Loucy (cell line): ENCODE measurements around the gene SORBS1.

ENCODE experiments used
- H2AFZ ChIP-seq: fragments of 200-600 bp; sonication (generic); 2 replicates; pipeline ENCODE4 v1.6.0; 2016; ENCODE audit warnings: antibody characterized with exemption, mild to moderate bottlenecking, low read length, moderate library complexity
- H3F3A ChIP-seq: fragments of 200-600 bp; 2 replicates; pipeline ENCODE4 v1.6.0; 2016; ENCODE audit warnings: antibody characterized with exemption, low read depth, mild to moderate bottlenecking
- H3K27me3 ChIP-seq: fragments of 200-600 bp; sonication (generic); 2 replicates; pipeline ENCODE4 v1.6.1; 2014; ENCODE audit warnings: low read length, mild to moderate bottlenecking; ENCODE audit not compliant: insufficient read depth, poor library complexity, severe bottlenecking
- H3K36me3 ChIP-seq: fragments of 200-600 bp; sonication (generic); 2 replicates; pipeline ENCODE4 v1.6.1; 2016; ENCODE audit warnings: low read length; ENCODE audit not compliant: insufficient read depth
- H3K4me1 ChIP-seq: fragments of 200-600 bp; sonication (generic); 2 replicates; pipeline ENCODE4 v1.5.1; 2014; ENCODE audit warnings: low read length, mild to moderate bottlenecking; ENCODE audit not compliant: insufficient read depth, poor library complexity, severe bottlenecking
- H3K4me2 ChIP-seq: fragments of 200-600 bp; sonication (generic); 2 replicates; pipeline ENCODE4 v1.6.0; 2014; ENCODE audit warnings: antibody characterized with exemption, low read length, low read depth, mild to moderate bottlenecking; ENCODE audit not compliant: poor library complexity, severe bottlenecking
- H3K4me3 ChIP-seq: fragments of 200-600 bp; sonication (generic); 2 replicates; pipeline ENCODE4 v1.5.1; 2014; ENCODE audit warnings: low read length, mild to moderate bottlenecking, mixed read lengths; ENCODE audit not compliant: poor library complexity, severe bottlenecking
- H3K79me2 ChIP-seq: fragments of 200-600 bp; sonication (generic); 2 replicates; pipeline ENCODE4 v1.6.1; 2014; ENCODE audit warnings: low read length; ENCODE audit not compliant: insufficient read depth
- H3K9ac ChIP-seq: fragments of 200-600 bp; sonication (generic); 2 replicates; pipeline ENCODE4 v1.6.0; 2014; ENCODE audit warnings: mild to moderate bottlenecking, low read depth, low read length, moderate library complexity; ENCODE audit not compliant: poor library complexity, severe bottlenecking
- H3K9me2 ChIP-seq: fragments of 200-600 bp; sonication (generic); replicated peaks from 2 replicates; pipeline ENCODE4 v1.6.1; 2016; ENCODE audit warnings: low read depth, low read length, mixed read lengths
- H3K9me3 ChIP-seq: fragments of 200-600 bp; sonication (generic); 2 replicates; pipeline ENCODE4 v1.6.1; 2014; ENCODE audit warnings: mild to moderate bottlenecking, antibody characterized with exemption, low read length, low read depth; ENCODE audit not compliant: insufficient read depth
- H4K20me1 ChIP-seq: fragments of 200-600 bp; sonication (generic); 2 replicates; pipeline ENCODE4 v1.6.0; 2014; ENCODE audit warnings: antibody characterized with exemption, low read length, mild to moderate bottlenecking; ENCODE audit not compliant: insufficient read depth, poor library complexity, severe bottlenecking
- CTCF ChIP-seq: fragments of 200-600 bp; sonication (generic); conservative IDR thresholded peaks from 2 replicates; pipeline ENCODE4 v1.5.1; 2014; ENCODE audit warnings: mild to moderate bottlenecking, antibody characterized with exemption, low read length
- EZH2phosphoT487 ChIP-seq: fragments of 200-600 bp; IDR thresholded peaks from 2 replicates; pipeline ENCODE4 v1.6.1; 2018; ENCODE audit warnings: antibody characterized with exemption, mild to moderate bottlenecking, moderate library complexity, borderline replicate concordance

Gene SORBS1

GRCh38 chr10:95374597-95375209 is 186.5 kb downstream of the SORBS1 start:
- Histone ChIP-seq H3F3A (no peaks in the 10 kb centered on the region), H2AFZ (no peak overlapping the region), H4K20me1 (no peaks in the 10 kb centered on the region), H3K4me1 (no peaks in the 10 kb centered on the region), H3K9ac (no peak overlapping the region), H3K9me2 (no peaks in the 10 kb centered on the region), H3K4me3 (no peak overlapping the region), H3K27me3 (no peaks in the 10 kb centered on the region), H3K4me2 (no peak overlapping the region), H3K9me3 (no peaks in the 10 kb centered on the region), H3K36me3 (no peaks in the 10 kb centered on the region), H3K79me2 (no peaks in the 10 kb centered on the region)
- no peak for TF ChIP-seq EZH2phosphoT487
- peak; percentile 92 for TF ChIP-seq CTCF

- H3K79me2 ChIP-seq, result no peaks in the 10 kb centered on the region
- H2AFZ ChIP-seq, result no peak overlapping the region
- H3K9me2 ChIP-seq, result no peaks in the 10 kb centered on the region
- H3K36me3 ChIP-seq, result no peaks in the 10 kb centered on the region
- H3K4me1 ChIP-seq, result no peaks in the 10 kb centered on the region
- TF ChIP-seq EZH2phosphoT487 (no peak), CTCF (no peak)
- no peaks in the 10 kb centered on the region for H3K9me3 ChIP-seq
- H4K20me1 ChIP-seq, result no peaks in the 10 kb centered on the region
- no peak overlapping the region for H3K9ac ChIP-seq
- no peaks in the 10 kb centered on the region for H3F3A ChIP-seq
- H3K27me3 ChIP-seq, result no peaks in the 10 kb centered on the region
- H3K4me3 ChIP-seq, result no peak overlapping the region
- H3K4me2 ChIP-seq, result no peak overlapping the region
These were observed 187.5 kb downstream of the SORBS1 start for GRCh38 chr10:95373660-95374059.

- no peak for TF ChIP-seq CTCF
- no peaks in the 10 kb centered on the region for H3K9me2 ChIP-seq
- H4K20me1 ChIP-seq, result no peaks in the 10 kb centered on the region
- no peak overlapping the region for H3K4me3 ChIP-seq
- H3K4me1 ChIP-seq, result peaks cover 37% of the 10 kb centered on the region
- no peaks in the 10 kb centered on the region for H3F3A ChIP-seq
- H3K4me2 ChIP-seq, result no peak overlapping the region
- H3K9ac ChIP-seq, result no peak overlapping the region
- H3K36me3 ChIP-seq, result no peaks in the 10 kb centered on the region
- H3K9me3 ChIP-seq, result no peaks in the 10 kb centered on the region
- H2AFZ ChIP-seq, result no peak overlapping the region
- no peaks in the 10 kb centered on the region for H3K79me2 ChIP-seq
- no peaks in the 10 kb centered on the region for H3K27me3 ChIP-seq
These were observed 196.8 kb downstream of the SORBS1 start for GRCh38 chr10:95364342-95364741.
